ENCODE results near the gene COX4I2.

- TF ChIP-seq, protein P1, sequence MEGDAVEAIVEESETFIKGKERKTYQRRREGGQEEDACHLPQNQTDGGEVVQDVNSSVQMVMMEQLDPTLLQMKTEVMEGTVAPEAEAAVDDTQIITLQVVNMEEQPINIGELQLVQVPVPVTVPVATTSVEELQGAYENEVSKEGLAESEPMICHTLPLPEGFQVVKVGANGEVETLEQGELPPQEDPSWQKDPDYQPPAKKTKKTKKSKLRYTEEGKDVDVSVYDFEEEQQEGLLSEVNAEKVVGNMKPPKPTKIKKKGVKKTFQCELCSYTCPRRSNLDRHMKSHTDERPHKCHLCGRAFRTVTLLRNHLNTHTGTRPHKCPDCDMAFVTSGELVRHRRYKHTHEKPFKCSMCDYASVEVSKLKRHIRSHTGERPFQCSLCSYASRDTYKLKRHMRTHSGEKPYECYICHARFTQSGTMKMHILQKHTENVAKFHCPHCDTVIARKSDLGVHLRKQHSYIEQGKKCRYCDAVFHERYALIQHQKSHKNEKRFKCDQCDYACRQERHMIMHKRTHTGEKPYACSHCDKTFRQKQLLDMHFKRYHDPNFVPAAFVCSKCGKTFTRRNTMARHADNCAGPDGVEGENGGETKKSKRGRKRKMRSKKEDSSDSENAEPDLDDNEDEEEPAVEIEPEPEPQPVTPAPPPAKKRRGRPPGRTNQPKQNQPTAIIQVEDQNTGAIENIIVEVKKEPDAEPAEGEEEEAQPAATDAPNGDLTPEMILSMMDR (conservative IDR thresholded peaks at IDR 0.05; ENCODE audit: low read depth, low read length): no peak
- no peak for TF ChIP-seq EZH2 (IDR thresholded peaks at IDR 0.05; ENCODE audit: borderline replicate concordance, low read depth, low read length, poor library complexity, severe bottlenecking)
Observed at GRCh38 chr20:31595654-31596411, 41.9 kb upstream of the COX4I2 start.

All from A673 (cell line).